Measurements from ENCODE around the gene SPN.
"Not testable (repeated sequence)": the region's sequence is repeated elsewhere in the genome, so short reads cannot be mapped to it uniquely, and the experiment has no call there.

Gene SPN

DNA sequence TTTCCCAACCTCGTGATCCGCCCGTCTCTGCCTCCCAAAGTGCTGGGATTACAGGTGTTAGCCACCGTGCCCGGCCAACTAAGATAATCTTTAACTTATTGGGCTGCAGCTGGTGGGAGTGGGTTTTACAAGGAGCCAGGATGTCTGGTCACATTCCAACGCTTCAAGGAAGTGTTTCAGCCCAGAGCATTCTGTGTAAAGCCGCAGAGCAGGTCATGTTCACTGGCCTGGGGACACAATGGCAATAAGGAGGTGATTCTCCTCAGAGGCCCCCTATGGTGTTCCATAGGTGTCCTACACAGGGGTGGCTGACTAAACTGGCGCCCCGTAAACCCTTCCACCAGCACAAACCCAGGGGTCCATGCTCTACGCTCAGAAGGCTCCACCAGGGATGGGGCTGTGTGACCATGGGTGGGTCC is 17.1 kb downstream of the SPN start:
- DNase-seq: no peak
- Histone ChIP-seq H3K9me3 (no peaks in the 10 kb centered on the region), H3K36me3 (peaks cover 7% of the 10 kb centered on the region; the same call in 1 of the 2 replicates), H3K4me3 (ENCODE audit: low read depth, low read length) (peak overlapping the region; percentile 74), H3K4me1 (peaks cover 8% of the 10 kb centered on the region), H3K27me3 (no peaks in the 10 kb centered on the region)
- TF ChIP-seq, protein P1, sequence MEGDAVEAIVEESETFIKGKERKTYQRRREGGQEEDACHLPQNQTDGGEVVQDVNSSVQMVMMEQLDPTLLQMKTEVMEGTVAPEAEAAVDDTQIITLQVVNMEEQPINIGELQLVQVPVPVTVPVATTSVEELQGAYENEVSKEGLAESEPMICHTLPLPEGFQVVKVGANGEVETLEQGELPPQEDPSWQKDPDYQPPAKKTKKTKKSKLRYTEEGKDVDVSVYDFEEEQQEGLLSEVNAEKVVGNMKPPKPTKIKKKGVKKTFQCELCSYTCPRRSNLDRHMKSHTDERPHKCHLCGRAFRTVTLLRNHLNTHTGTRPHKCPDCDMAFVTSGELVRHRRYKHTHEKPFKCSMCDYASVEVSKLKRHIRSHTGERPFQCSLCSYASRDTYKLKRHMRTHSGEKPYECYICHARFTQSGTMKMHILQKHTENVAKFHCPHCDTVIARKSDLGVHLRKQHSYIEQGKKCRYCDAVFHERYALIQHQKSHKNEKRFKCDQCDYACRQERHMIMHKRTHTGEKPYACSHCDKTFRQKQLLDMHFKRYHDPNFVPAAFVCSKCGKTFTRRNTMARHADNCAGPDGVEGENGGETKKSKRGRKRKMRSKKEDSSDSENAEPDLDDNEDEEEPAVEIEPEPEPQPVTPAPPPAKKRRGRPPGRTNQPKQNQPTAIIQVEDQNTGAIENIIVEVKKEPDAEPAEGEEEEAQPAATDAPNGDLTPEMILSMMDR (IDR thresholded peaks at IDR 0.05; ENCODE audit: low read depth, low read length): no peak

DNA sequence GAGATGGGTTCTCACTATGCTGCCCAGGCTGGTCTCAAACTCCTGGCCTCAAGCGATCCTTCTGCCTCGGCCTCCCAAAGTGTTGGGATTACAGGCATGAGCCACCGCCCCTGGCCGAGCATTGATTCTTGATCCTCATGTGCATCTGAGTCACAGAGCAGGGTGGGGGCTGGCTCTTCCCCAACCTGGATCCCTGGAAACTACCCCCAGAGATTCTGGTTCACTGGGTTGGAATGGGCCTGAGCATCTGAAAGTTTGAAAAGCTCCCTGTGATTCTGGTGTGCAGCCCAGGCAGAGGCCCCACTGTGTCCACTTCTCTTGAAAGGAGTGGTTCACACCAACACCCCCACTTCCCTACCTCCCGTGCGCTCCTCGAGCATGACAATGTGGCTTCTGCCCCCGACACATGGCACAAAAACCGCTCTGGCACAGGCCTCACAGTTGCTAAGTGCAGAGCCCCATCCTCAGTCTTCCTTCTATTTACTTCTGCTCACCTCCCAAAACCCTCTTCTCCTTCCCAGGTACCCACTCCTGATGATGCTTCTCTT is 20.6 kb downstream of the SPN start:
- no peaks in the 10 kb centered on the region for H3K27me3 ChIP-seq
- TF ChIP-seq, protein P1 (IDR thresholded peaks at IDR 0.05; ENCODE audit: low read depth, low read length): no peak
- no peak overlapping the region for H3K4me3 ChIP-seq (ENCODE audit: low read depth, low read length)
- H3K4me1 ChIP-seq: peaks cover 5% of the 10 kb centered on the region
- DNase-seq: no peak
- H3K9me3 ChIP-seq: no peaks in the 10 kb centered on the region
- peaks cover 7% of the 10 kb centered on the region; the same call in 1 of the 2 replicates for H3K36me3 ChIP-seq

DNA sequence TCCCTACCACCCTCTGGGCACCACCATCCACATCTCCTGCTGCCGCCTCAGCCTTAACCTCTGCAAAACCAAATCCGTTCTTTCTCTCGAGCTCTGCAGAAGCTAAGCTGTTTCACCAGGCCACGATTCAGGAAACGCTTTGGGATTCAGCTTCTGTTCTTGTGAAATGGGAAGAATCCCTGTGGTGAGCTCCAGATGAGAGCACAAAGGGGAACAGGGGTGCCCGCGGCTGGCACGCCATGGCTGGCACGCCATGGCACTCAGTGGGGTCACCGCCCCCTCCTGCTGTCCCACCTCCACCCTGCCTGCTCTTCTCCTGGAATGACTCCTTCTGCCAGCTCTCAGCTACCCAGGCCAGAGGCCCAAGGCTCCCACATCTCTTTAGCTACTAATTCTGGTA is 21.6 kb downstream of the SPN start:
- Histone ChIP-seq H3K4me3 (ENCODE audit: low read depth, low read length) (no peak overlapping the region), H3K9me3 (no peaks in the 10 kb centered on the region), H3K36me3 (peaks cover 7% of the 10 kb centered on the region; the same call in 1 of the 2 replicates), H3K27me3 (no peaks in the 10 kb centered on the region), H3K4me1 (peaks cover 5% of the 10 kb centered on the region)
- no peak for DNase-seq
- TF ChIP-seq, protein P1 (IDR thresholded peaks at IDR 0.05; ENCODE audit: low read depth, low read length): no peak

DNA sequence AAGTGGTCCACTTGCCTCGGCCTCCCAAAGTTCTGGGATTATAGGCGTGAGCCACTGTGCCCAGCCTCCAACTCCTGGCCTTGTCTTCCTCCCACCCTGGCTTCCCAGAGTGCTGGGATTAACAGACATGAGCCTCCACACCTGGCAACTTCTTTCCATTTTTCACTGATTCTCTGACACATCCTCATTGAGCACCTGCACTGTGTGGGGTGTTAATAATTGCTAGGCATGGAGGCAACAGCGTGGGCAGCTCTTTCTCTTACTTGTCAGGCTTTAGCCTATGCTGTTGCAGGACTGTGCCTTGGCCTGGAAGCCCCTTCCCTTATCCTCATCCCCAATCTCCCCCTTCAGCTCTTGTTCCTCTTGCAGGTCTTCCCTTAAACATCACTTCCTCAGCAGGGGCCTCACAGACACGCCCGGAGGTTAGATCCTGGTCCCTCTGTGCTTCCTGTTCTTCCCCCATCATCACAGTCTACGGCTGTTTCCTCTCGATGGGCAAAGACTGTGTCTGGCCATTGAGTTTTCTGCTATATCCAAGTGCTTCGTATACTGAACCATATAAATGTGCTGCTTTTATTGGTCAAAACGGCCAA is 23.8 kb downstream of the SPN start:
- no peaks in the 10 kb centered on the region for H3K4me1 ChIP-seq
- peaks cover 7% of the 10 kb centered on the region; the same call in 1 of the 2 replicates for H3K36me3 ChIP-seq
- H3K27me3 ChIP-seq: no peaks in the 10 kb centered on the region
- no peaks in the 10 kb centered on the region for H3K9me3 ChIP-seq
- no peak overlapping the region for H3K4me3 ChIP-seq (ENCODE audit: low read depth, low read length)
- TF ChIP-seq, protein P1 (IDR thresholded peaks at IDR 0.05; ENCODE audit: low read depth, low read length): no peak
- DNase-seq: no peak

DNA sequence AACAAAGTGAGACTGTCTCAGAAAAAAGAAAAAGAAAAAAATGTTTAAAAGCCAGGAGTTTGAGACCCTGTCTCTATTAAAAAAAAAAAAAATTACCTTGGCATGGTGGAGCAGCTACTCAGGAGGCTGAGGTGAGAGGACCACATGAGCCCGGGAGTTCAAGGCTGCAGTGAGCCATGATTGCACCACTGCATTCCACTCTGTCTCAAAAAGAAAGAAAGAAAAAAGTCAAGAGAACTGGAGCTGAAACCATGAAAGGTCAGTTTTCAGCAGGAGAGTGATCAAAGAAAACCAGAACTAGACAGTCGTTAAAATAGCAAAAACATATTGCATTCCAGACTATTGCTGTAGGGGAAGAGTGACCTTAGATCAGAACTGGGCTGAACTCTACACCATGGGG is 24.7 kb downstream of the SPN start:
- no peaks in the 10 kb centered on the region for H3K27me3 ChIP-seq
- no peak overlapping the region for H3K4me3 ChIP-seq (ENCODE audit: low read depth, low read length)
- DNase-seq: no peak
- TF ChIP-seq, protein P1 (IDR thresholded peaks at IDR 0.05; ENCODE audit: low read depth, low read length): no peak
- H3K36me3 ChIP-seq: peaks cover 7% of the 10 kb centered on the region; the same call in 1 of the 2 replicates
- no peaks in the 10 kb centered on the region for H3K9me3 ChIP-seq
- H3K4me1 ChIP-seq: no peaks in the 10 kb centered on the region

DNA sequence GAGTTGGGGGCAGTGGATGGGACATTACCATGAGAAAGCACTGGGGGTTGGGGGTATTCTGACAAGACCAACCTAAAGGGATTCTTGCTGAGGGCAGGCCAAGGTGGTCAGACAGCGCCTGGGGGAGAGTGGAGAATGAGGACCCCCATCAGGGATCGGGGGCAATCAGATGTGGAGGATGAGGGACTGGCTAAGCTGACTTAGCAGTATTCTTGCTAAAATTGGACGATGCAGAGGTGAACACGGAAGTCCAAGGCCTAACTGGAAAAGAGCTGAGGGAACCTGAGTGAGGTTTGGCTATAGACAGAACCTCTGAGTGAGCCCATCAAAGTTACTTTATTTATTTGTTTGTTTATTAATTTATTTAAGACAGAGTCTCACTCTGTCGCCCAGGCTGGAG is 25.1 kb downstream of the SPN start:
- Histone ChIP-seq H3K4me3 (ENCODE audit: low read depth, low read length) (no peak overlapping the region), H3K9me3 (no peaks in the 10 kb centered on the region), H3K27me3 (no peaks in the 10 kb centered on the region), H3K36me3 (peaks cover 7% of the 10 kb centered on the region; the same call in 1 of the 2 replicates), H3K4me1 (no peaks in the 10 kb centered on the region)
- TF ChIP-seq, protein P1 (IDR thresholded peaks at IDR 0.05; ENCODE audit: low read depth, low read length): no peak
- DNase-seq: no peak

DNA sequence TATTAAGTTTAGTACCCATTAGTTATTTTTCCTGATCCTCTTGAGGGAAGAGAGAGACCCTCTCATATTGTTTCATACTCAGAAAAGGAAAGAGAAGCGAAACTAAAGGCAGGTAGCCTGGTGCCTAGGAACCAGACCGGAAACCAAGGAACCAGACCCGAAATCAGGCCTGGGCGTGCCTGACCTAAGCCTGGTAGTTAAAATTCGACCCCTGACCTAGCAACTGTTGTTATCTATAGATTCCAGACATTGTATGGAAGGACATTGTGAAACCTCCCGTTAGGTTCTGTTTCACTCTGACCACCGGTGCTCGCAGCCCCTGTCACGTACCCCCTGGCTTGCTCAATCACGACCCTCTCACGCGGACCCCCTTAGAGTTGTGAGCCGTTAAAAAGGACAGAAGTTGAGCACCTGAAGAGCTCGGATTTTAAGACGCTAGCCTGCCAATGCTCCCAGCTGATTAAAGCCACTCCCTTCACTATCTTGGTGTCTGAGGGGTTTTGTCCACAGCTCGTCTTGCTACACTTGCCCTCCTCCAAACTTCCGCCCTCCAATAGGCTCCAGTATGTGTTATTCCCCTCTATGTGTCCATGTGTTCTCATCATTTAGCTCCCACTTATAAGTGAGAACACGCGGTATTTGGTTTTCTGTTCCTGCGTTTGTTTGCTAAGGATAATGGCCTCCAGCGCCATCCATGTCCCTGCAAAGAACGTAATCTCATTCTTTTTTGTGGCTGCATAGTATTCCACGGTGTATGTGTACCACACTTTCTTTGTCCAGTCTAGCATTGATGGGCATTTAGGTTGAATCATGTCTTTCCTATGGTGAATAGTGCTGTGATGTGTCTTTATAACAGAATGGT is 26.7 kb downstream of the SPN start:
- H3K27me3 ChIP-seq; H3K4me3 ChIP-seq (ENCODE audit: low read depth, low read length); H3K4me1 ChIP-seq; H3K36me3 ChIP-seq; DNase-seq; H3K9me3 ChIP-seq: not testable (repeated sequence)

DNA sequence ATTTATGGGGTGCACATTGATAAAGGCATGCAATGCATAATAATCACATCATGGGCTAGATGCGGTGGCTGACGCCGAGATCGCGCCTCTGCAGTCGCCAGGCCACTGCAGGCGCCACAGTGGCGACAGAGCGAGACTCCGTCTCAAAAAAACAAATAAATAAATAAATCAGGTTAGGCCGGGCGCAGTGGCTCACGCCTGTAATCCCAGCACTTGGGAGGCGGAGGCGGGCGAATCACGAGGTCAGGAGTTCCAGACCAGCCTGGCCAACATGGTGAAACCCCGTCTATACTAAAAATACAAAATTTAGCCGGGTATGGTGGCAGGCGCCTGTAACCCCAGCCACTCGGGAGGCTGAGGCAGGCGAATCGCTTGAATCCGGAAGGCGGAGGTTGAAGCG is 29.6 kb downstream of the SPN start:
- DNase-seq; H3K9me3 ChIP-seq; H3K27me3 ChIP-seq; H3K4me1 ChIP-seq; H3K4me3 ChIP-seq (ENCODE audit: low read depth, low read length): not testable (repeated sequence)
- H3K36me3 ChIP-seq: peaks cover 12% of the 10 kb centered on the region
